H1 (cell line): ENCODE results near the gene MPRIP. TPM values are rescaled to one million over a fixed set of nuclear protein-coding genes. Genes with fewer than 3 reads are reported as not detected.
A peak's percentile ranks its signal among the peaks of the same experiment; 100 is the strongest.

Source experiments
- CTCF ChIA-PET: fragments of 300-600 bp; sonication (Branson Sonifier 250); formaldehyde crosslinking; loops from one replicate; lab custom pipeline; 2021; ENCODE audit not compliant: partially characterized antibody; lab: Charles Lee
- POLR2A ChIA-PET: fragments of 300-600 bp; sonication (Branson Sonifier 250); formaldehyde crosslinking; loops from one replicate; lab custom pipeline; 2021; ENCODE audit warnings: inconsistent platforms; ENCODE audit not compliant: partially characterized antibody; lab: Charles Lee
- DNase-seq, 2 experiments: peaks; one replicate each; pipeline versions ENCODE4 v3.0.0 to v3.0.0-alpha.2; 2010 to 2022; ENCODE audit warnings: low spot score in 2 of 2, low read depth in 1 of 2, mixed read lengths in 1 of 2
- FAIRE-seq: peaks from 2 replicates; lab custom pipeline; 2011; peaks lifted over from hg19 to GRCh38; lab: Jason Lieb, UNC
- H2AFZ ChIP-seq: 2 replicates; pipeline ENCODE4 v1.8.1; 2012; ENCODE audit warnings: low read length, inconsistent platforms
- H2AK5ac ChIP-seq: 2 replicates; pipeline ENCODE4 v1.6.1; 2013; ENCODE audit warnings: low read depth, low read length
- H2BK120ac ChIP-seq: replicated peaks from 2 replicates; pipeline ENCODE3; 2013; ENCODE audit warnings: low read depth, low read length, inconsistent platforms
- H2BK12ac ChIP-seq: 2 replicates; pipeline ENCODE4 v1.6.1; 2013; ENCODE audit warnings: low read depth, low read length
- H2BK15ac ChIP-seq: 2 replicates; pipeline ENCODE4 v1.6.1; 2013; ENCODE audit warnings: low read length
- H2BK20ac ChIP-seq: 2 replicates; pipeline ENCODE4 v1.6.1; 2013; ENCODE audit warnings: low read length
- H2BK5ac ChIP-seq: 2 replicates; pipeline ENCODE4 v1.6.1; 2013; ENCODE audit warnings: low read depth, low read length
- H3K14ac ChIP-seq: 2 replicates; pipeline ENCODE4 v1.6.1; 2013; ENCODE audit warnings: inconsistent platforms; ENCODE audit not compliant: insufficient read length
- H3K18ac ChIP-seq: 2 replicates; pipeline ENCODE4 v1.6.1; 2013; ENCODE audit warnings: low read length; ENCODE audit errors: extremely low read depth
- H3K23ac ChIP-seq: 2 replicates; pipeline ENCODE4 v1.6.1; 2013; ENCODE audit warnings: inconsistent platforms; ENCODE audit not compliant: insufficient read length
- H3K23me2 ChIP-seq: 2 replicates; pipeline ENCODE4 v1.6.1; 2013; ENCODE audit warnings: low read depth, low read length
- H3K27ac ChIP-seq: 2 replicates; pipeline ENCODE4 v1.6.1; 2011; ENCODE audit warnings: low read depth, low read length, inconsistent platforms
- H3K27me3 ChIP-seq, 4 experiments: replicated peaks in 1 of 4; 1 replicate in 1 of 4; 2 replicates in 3 of 4; pipeline versions ENCODE4 v1.6.1 to v1.8.1; 2011 to 2013; ENCODE audit warnings: low read length in 3 of 4, mild to moderate bottlenecking in 3 of 4, inconsistent platforms in 2 of 4, mixed read lengths in 2 of 4, moderate library complexity in 1 of 4; ENCODE audit not compliant: control insufficient read depth in 3 of 4, insufficient read depth in 3 of 4; ENCODE audit errors: extremely low read depth in 1 of 4
- H3K36me3 ChIP-seq, 4 experiments: 2 replicates each; pipeline versions ENCODE4 v1.6.1 to v1.8.1; 2011 to 2013; ENCODE audit warnings: mild to moderate bottlenecking in 4 of 4, low read length in 3 of 4, moderate library complexity in 2 of 4, control low read depth in 1 of 4, inconsistent platforms in 1 of 4; ENCODE audit not compliant: insufficient read depth in 4 of 4, control insufficient read depth in 2 of 4
- H3K4ac ChIP-seq: replicated peaks from 2 replicates; pipeline ENCODE3; 2013; ENCODE audit warnings: low read length, low read depth, mixed read lengths, inconsistent platforms; ENCODE audit not compliant: insufficient read length
- H3K4me1 ChIP-seq, 4 experiments: replicated peaks in 1 of 4; 1 replicate in 1 of 4; 2 replicates in 3 of 4; pipeline versions ENCODE4 v1.6.1 to v1.8.1; 2011 to 2013; ENCODE audit warnings: low read length in 3 of 4, inconsistent platforms in 2 of 4, mixed read lengths in 1 of 4; ENCODE audit not compliant: insufficient read depth in 4 of 4, control insufficient read depth in 3 of 4
- H3K4me2 ChIP-seq, 2 experiments: 2 replicates each; pipeline versions ENCODE4 v1.6.1 to v1.8.1; 2011 to 2013; ENCODE audit warnings: low read depth in 2 of 2, low read length in 2 of 2, control low read depth in 1 of 2, inconsistent platforms in 1 of 2, mild to moderate bottlenecking in 1 of 2; ENCODE audit not compliant: insufficient read depth in 1 of 2
- H3K4me3 ChIP-seq, 4 experiments: fragments of 200-600, 300-600 bp in 1 of 4; sonication (generic), shearing (Covaris generic), sonication (Bioruptor Twin) in 1 of 4; 2 replicates each; pipeline versions ENCODE4 v1.5.1 to v1.8.1; 2011 to 2016; ENCODE audit warnings: low read length in 4 of 4, low read depth in 3 of 4, control low read depth in 2 of 4, inconsistent platforms in 2 of 4, mild to moderate bottlenecking in 2 of 4, mixed read lengths in 1 of 4, moderate library complexity in 1 of 4; ENCODE audit not compliant: insufficient read depth in 2 of 4; ENCODE audit errors: extremely low read depth in 1 of 4
- H3K56ac ChIP-seq: replicated peaks from 2 replicates; pipeline ENCODE3; 2013; ENCODE audit warnings: low read depth, mild to moderate bottlenecking, mixed read lengths, low read length, inconsistent platforms; ENCODE audit not compliant: insufficient read length
- H3K79me1 ChIP-seq: 2 replicates; pipeline ENCODE4 v1.6.1; 2013; ENCODE audit warnings: low read depth, low read length, control low read depth
- H3K79me2 ChIP-seq, 2 experiments: 2 replicates each; pipeline versions ENCODE4 v1.6.1 to v1.8.1; 2012 to 2013; ENCODE audit warnings: low read length in 2 of 2, mild to moderate bottlenecking in 2 of 2, inconsistent platforms in 1 of 2; ENCODE audit not compliant: insufficient read depth in 2 of 2, control insufficient read depth in 1 of 2
- H3K9ac ChIP-seq, 4 experiments: replicated peaks in 1 of 4; 1 replicate in 1 of 4; 2 replicates in 3 of 4; pipeline versions ENCODE4 v1.6.1 to v1.8.1; 2011 to 2013; ENCODE audit warnings: low read depth in 3 of 4, low read length in 3 of 4, control low read depth in 2 of 4, mild to moderate bottlenecking in 2 of 4, moderate library complexity in 2 of 4, inconsistent platforms in 1 of 4; ENCODE audit errors: extremely low read depth in 1 of 4
- H3K9me3 ChIP-seq, 2 experiments: 2 replicates each; pipeline versions ENCODE4 v1.6.1 to v1.8.1; 2012 to 2013; ENCODE audit warnings: mild to moderate bottlenecking in 2 of 2, moderate library complexity in 2 of 2, control low read depth in 1 of 2, inconsistent platforms in 1 of 2, low read depth in 1 of 2, low read length in 1 of 2, mixed read lengths in 1 of 2; ENCODE audit not compliant: insufficient read depth in 2 of 2
- H4K20me1 ChIP-seq, 2 experiments: replicated peaks in 1 of 2; 2 replicates each; pipeline versions ENCODE3 to v1.8.1; 2011 to 2013; ENCODE audit warnings: inconsistent platforms in 2 of 2, low read length in 2 of 2, mild to moderate bottlenecking in 1 of 2; ENCODE audit not compliant: insufficient read depth in 2 of 2, control insufficient read depth in 1 of 2
- H4K5ac ChIP-seq: 2 replicates; pipeline ENCODE4 v1.6.1; 2013; ENCODE audit warnings: low read length, low read depth, mixed read lengths, inconsistent platforms; ENCODE audit not compliant: insufficient read length
- H4K8ac ChIP-seq: 2 replicates; pipeline ENCODE4 v1.8.0; 2013; ENCODE audit warnings: mild to moderate bottlenecking, moderate library complexity, low read length, inconsistent platforms; ENCODE audit not compliant: insufficient read depth; ENCODE audit errors: extremely low read depth
- H4K91ac ChIP-seq: replicated peaks from 2 replicates; pipeline ENCODE3; 2013; ENCODE audit warnings: low read length, mixed read lengths, inconsistent platforms; ENCODE audit not compliant: insufficient read length
- CEBPB ChIP-seq: IDR thresholded peaks from 2 replicates; pipeline ENCODE4 v1.6.1; 2012; ENCODE audit warnings: low read depth, low read length
- CHD2 ChIP-seq: IDR thresholded peaks from 2 replicates; pipeline ENCODE4 v1.6.1; 2012; ENCODE audit warnings: low read length, improper control_type of control experiment
- CREB1 ChIP-seq: IDR thresholded peaks from 2 replicates; pipeline ENCODE4 v1.6.1; 2012; ENCODE audit warnings: inconsistent platforms
- HDAC6 ChIP-seq: IDR thresholded peaks from one replicate; pipeline ENCODE4 v1.7.1; 2012; ENCODE audit warnings: low read depth, mild to moderate bottlenecking, inconsistent platforms, low read length, moderate library complexity
- KDM1A ChIP-seq: fragments of 200-600, 300-600 bp; sonication (generic); IDR thresholded peaks from 2 replicates; pipeline ENCODE4 v1.7.1; 2016; ENCODE audit warnings: mild to moderate bottlenecking, low read length, borderline replicate concordance
- SIRT6 ChIP-seq: IDR thresholded peaks from one replicate; pipeline ENCODE4 v1.7.1; 2012; ENCODE audit warnings: low read length, inconsistent platforms
- SUZ12 ChIP-seq: fragments of 200-600 bp; sonication (generic); IDR thresholded peaks from 2 replicates; pipeline ENCODE4 v1.6.1; 2012; ENCODE audit warnings: mild to moderate bottlenecking, inconsistent platforms, low read length, moderate library complexity, mixed read lengths
- TBP ChIP-seq: IDR thresholded peaks from 2 replicates; pipeline ENCODE4 v1.6.1; 2011; ENCODE audit warnings: low read depth, low read length, improper control_type of control experiment
- WGBS, 2 experiments: shearing (Covaris generic) in 1 of 2; methylation state at CpG; one replicate each; pipeline versions ENCODE4 v1.1.6 to v1.1.7; 2013 to 2015; ENCODE audit warnings: low lambda C conversion rate in 2 of 2, mixed read lengths in 2 of 2, inconsistent platforms in 1 of 2, low coverage in 1 of 2, missing lambda C conversion rate in 1 of 2; ENCODE audit not compliant: insufficient replicate concordance in 2 of 2, insufficient coverage in 1 of 2, insufficient read length in 1 of 2; ENCODE audit errors: extremely low coverage in 1 of 2, missing lambda C conversion rate in 1 of 2; 5-methylcytosine and 5-hydroxymethylcytosine counted together
- polyA plus RNA-seq, 7 experiments: library from polyadenylated mRNA; depleted of rRNA in 3 of 7; stranded (reverse) in 5 of 7; unstranded in 2 of 7; fragments of >200 nt in 5 of 7; fragments of 200-250 nt in 2 of 7; gene quantifications; 1 replicate in 5 of 7; 2 replicates in 1 of 7; 4 replicates in 1 of 7; pipeline versions ENCODE4 v1.2.1 to v1.2.3, GENCODE V29; 2011 to 2013; ENCODE audit warnings: missing spikeins in 2 of 7, mixed read lengths in 2 of 7
- total RNA-seq: library from RNA; stranded (reverse); fragmentation: NEBNext Ultra II Directional; extraction: Animal tissue kit (Norgen Biotek cat#: 25700); gene quantifications from 2 replicates; pipeline ENCODE4 v1.2.1, GENCODE V29; 2021
- TF ChIP-seq, protein P1 (sequence below), 3 experiments: IDR thresholded peaks; 1 replicate in 2 of 3; 2 replicates in 1 of 3; pipeline versions ENCODE4 v1.5.1 to v1.6.1; 2011; ENCODE audit warnings: low read length in 3 of 3, mild to moderate bottlenecking in 3 of 3, inconsistent platforms in 2 of 3, low read depth in 1 of 3, moderate library complexity in 1 of 3; ENCODE audit not compliant: insufficient read depth in 1 of 3; ENCODE audit errors: control extremely low read depth in 1 of 3

Gene MPRIP
- total and polyA plus RNA-seq, 2 of the 8 experiments (the other 6 are each of a cell fraction or from before 2014, with no cell fraction given) = 48.6 to 146 TPM

DNA sequence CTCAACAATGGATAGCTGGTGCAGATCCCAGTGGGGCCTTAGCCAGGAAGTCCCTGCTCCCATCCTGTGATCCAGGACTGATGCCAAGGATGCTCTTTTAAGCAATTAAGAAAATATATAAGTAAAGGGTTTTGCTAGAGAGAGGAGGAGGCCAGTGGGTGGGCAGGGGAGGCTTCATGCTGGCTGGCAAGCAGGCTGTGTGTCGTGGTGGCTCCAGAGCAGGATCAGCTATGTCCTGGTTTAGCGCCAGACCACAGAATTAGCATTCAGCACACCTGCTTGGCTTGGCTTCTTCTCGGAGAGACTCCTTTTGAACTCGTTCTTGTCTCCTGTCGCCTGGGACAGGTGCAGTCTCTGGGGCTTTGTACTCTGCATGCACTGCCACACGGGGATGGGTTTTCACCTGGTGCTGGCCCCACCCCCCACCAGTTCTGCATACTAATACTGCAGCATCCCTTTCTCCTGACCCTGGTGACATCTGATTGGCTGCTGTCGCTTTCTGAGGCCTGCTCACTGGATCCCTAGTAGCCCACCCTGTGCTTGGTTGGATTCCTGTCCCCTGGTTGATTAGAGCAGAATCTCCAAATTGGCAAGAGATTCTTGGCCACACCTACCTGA lies 97.8 kb downstream of the MPRIP start:
- no peak overlapping the region for H2AFZ ChIP-seq
- H3K27ac ChIP-seq = peak overlapping the region; percentile 27; the same call in 1 of the 2 replicates
- no peaks in the 10 kb centered on the region; the same call in 1 of the 2 replicates for H3K79me1 ChIP-seq
- peaks cover 0 to 9% of the 10 kb centered on the region in 2 experiments for H4K20me1 ChIP-seq
- H4K8ac ChIP-seq = no peak overlapping the region
- ChIA-PET CTCF (interaction anchor here (1.0 to 8.2 kb wide), 7 partner anchors 10 to 113 kb away, joined by 3 to 117 read pairs (median 11); no protein-coding TSS in a partner anchor), POLR2A (interaction anchor here (0.6 kb wide), 2 partner anchors 216 to 420 kb away, joined by 3 read pairs; no protein-coding TSS in a partner anchor)
- H2AK5ac ChIP-seq = no peak overlapping the region
- no peak overlapping the region for H4K91ac ChIP-seq
- H2BK5ac ChIP-seq = 0 out of 2 replicates have a peak overlapping the region, but pooled peaks have one; percentile 24
- H3K9me3 ChIP-seq = no peaks in the 10 kb centered on the region
- no peaks in the 10 kb centered on the region for H3K79me2 ChIP-seq
- H3K23ac ChIP-seq = no peak overlapping the region
- no peak overlapping the region for H2BK12ac ChIP-seq
- H3K4ac ChIP-seq = no peak overlapping the region
- no peak overlapping the region for H2BK120ac ChIP-seq
- no peak overlapping the region for H3K4me2 ChIP-seq
- no peak overlapping the region for H3K4me3 ChIP-seq
- WGBS, 2 experiments = 70% methylated on average over 6 of the region's 7 CpGs; no CpG with 5 or more reads in 1 of the 2 experiments
- peaks cover 9 to 20% (median 15%) of the 10 kb centered on the region in 4 experiments; a peak in 6 of 8 replicates for H3K36me3 ChIP-seq
- H2BK20ac ChIP-seq = no peak overlapping the region
- H3K9ac ChIP-seq = no peak overlapping the region
- H3K18ac ChIP-seq = no peak overlapping the region
- FAIRE-seq (no peak), DNase-seq (no peak)
- no peak overlapping the region for H3K14ac ChIP-seq
- H3K56ac ChIP-seq = no peak overlapping the region
- H4K5ac ChIP-seq = no peak overlapping the region
- no peaks in the 10 kb centered on the region for H3K27me3 ChIP-seq
- no peak overlapping the region for H2BK15ac ChIP-seq
- H3K4me1 ChIP-seq = peaks cover 0 to 17% (median 3%) of the 10 kb centered on the region in 4 experiments; a peak in 5 of 7 replicates
- no peaks in the 10 kb centered on the region for H3K23me2 ChIP-seq
- TF ChIP-seq CREB1 (no peak), SUZ12 (no peak), TBP (no peak), SIRT6 (no peak), CHD2 (no peak), HDAC6 (no peak), CEBPB (no peak), KDM1A (no peak)
- TF ChIP-seq, protein P1, sequence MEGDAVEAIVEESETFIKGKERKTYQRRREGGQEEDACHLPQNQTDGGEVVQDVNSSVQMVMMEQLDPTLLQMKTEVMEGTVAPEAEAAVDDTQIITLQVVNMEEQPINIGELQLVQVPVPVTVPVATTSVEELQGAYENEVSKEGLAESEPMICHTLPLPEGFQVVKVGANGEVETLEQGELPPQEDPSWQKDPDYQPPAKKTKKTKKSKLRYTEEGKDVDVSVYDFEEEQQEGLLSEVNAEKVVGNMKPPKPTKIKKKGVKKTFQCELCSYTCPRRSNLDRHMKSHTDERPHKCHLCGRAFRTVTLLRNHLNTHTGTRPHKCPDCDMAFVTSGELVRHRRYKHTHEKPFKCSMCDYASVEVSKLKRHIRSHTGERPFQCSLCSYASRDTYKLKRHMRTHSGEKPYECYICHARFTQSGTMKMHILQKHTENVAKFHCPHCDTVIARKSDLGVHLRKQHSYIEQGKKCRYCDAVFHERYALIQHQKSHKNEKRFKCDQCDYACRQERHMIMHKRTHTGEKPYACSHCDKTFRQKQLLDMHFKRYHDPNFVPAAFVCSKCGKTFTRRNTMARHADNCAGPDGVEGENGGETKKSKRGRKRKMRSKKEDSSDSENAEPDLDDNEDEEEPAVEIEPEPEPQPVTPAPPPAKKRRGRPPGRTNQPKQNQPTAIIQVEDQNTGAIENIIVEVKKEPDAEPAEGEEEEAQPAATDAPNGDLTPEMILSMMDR (IDR thresholded peaks at IDR 0.05; ENCODE audit: control extremely low read depth in 1 of 3, insufficient read depth in 1 of 3, low read depth in 1 of 3, low read length in 3 of 3) = no peak
